Suppressor macrophage treated with lipopolysaccharide for 4 hours (primary cell): Measurements from ENCODE around the gene GALNT3.
A peak's percentile ranks its signal among the peaks of the same experiment; 100 is the strongest.

Experiments used
- DNase-seq: peaks from one replicate; pipeline ENCODE4 v3.0.0-alpha.2; 2020

GALNT3 gene

DNA sequence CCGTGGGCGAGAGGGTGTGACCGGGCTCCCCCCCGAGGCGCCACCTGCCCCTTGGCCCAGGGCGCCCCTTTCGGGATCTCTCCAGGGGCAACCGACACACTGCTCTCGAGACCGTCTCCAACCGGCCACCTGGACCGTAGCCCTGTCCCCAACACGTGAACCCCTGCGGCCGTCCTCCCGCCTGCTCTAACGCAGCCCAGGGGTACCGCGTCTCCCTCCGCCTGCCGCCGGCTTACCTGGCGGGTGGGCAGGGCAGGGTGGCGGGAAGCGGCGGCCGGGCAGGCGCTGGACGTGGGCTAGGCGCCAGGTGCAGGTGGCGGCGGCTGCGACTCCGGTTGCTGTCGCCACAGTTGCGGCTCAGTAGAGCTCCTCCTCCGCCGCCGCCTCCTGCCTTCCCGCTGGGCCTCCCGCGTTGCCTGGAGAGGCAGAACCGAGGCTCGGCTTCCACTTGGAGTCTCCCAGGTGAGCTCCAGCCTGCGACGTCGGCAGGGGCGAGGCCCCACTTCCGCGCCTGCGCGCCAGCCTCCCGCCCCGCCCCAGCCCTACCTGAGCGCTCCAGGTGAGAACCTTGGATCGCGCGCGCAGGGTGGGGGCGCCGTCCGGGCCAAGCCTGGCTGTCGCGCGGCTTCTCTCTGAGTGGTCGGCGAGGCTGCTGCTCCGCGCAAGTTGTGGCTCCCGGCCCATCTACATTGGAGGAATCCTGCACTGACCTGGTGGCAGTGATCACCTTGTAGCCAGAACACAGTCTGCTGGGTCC, at the start of gene GALNT3:
TSS of gene GALNT3 (minus strand) at position 469 of the 757 bp plus-strand sequence. CDS start 23,547 bp downstream, outside the sequence.
- DNase-seq: peak; percentile 14

GRCh38 chr2:165843351-165843750, 49.3 kb upstream of the GALNT3 start:
- DNase-seq: no peak

DNA sequence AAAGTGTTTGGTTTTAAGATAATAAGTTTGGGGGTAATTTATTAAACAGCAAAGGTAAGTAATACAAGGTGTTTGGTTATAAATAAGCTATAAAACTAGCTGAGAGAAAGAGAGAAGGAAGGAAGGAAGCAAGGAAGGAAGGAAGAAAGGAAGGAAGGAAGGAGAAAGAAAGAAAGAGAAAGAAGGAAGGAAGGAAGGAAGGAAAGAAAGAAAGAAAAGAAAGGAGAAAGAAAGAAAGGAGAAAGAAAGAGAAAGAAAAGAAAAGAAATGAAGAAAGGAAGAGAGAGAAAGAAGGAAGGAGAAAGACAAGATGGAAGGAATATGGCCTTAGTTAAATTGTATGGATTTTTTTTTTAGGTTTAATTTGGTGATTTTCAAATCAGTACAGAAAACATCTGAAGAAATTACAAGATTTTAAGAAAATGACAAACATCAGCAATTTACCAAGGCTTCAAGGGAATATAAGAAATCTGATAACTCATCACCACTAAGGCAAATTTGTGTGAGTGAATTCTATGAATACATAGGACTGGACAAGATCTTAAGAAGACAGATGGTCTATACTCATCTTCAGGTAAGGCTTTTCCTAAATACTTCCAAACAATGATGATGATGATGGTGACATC, 46.4 kb upstream of the GALNT3 start:
- no peak for DNase-seq

GRCh38 chr2:165839610-165840009, 45.6 kb upstream of the GALNT3 start:
- no peak for DNase-seq

DNA sequence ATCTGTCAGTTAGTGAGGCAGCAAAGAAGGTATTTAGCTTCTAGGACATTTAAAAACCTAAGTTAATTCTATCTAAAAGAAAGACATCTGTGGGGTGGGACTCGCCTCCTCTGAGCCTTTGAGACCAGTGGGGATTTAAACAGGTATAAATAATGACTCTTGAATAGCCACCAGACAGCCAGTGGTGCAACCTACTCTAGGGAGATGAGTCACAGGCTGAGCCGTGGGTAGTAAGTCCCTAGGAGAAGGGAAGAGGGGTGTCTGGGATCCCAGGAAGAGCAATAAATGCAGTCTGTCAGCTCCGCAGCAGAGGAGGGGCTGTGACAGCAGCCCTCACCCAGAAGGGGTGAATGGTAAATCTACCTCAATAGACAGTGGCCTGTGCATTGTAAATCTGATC, 43.1 kb upstream of the GALNT3 start:
- no peak for DNase-seq

DNA sequence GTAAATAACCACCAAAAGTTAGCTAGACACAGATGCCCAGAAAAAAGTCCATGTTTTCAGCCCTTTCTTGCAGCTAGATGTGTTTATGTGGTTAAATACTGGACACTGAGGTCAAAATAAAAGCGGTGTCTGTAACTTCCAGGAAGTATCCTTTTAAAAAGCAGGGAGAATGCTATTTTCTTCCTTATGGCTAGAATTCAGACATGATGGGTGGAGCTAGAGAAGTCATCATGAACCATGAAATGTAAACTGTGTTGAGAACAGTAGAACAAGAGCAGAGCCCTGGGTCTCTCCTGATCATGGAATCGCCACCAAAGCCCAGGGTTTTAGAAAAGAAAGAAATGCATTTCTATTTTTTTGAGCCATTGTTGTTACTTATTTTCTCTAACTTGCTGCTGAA, 41.3 kb upstream of the GALNT3 start:
- DNase-seq: no peak

- DNase-seq: no peak
Observed at GRCh38 chr2:165833156-165833555, 39.1 kb upstream of the GALNT3 start.

- no peak for DNase-seq
Observed at GRCh38 chr2:165827921-165828276, 33.9 kb upstream of the GALNT3 start.

GRCh38 chr2:165827016-165827920, 33.2 kb upstream of the GALNT3 start:
- no peak for DNase-seq

GRCh38 chr2:165825041-165825440, 31.0 kb upstream of the GALNT3 start:
- DNase-seq: no peak

DNA sequence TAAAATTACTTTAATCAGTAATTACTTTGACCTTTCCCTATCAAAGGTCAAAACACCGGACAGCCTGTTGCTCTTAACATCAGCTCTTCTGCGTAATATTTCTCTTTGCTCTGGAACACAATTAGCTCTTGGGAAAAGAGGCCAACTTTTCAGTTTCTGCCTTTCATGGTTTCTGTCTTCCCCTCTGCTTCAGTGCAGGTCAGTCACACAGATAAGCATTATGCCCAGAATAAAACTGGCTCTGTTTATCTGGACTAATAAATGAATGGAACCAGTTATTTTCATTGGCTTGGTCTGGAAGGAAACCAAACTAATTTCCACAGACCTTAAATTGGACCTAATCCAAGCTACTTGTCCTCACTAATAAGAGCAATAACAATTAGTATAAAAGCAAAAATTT, 26.2 kb upstream of the GALNT3 start:
- no peak for DNase-seq

- DNase-seq: no peak
Observed at GRCh38 chr2:165818920-165819319, 24.9 kb upstream of the GALNT3 start.

DNA sequence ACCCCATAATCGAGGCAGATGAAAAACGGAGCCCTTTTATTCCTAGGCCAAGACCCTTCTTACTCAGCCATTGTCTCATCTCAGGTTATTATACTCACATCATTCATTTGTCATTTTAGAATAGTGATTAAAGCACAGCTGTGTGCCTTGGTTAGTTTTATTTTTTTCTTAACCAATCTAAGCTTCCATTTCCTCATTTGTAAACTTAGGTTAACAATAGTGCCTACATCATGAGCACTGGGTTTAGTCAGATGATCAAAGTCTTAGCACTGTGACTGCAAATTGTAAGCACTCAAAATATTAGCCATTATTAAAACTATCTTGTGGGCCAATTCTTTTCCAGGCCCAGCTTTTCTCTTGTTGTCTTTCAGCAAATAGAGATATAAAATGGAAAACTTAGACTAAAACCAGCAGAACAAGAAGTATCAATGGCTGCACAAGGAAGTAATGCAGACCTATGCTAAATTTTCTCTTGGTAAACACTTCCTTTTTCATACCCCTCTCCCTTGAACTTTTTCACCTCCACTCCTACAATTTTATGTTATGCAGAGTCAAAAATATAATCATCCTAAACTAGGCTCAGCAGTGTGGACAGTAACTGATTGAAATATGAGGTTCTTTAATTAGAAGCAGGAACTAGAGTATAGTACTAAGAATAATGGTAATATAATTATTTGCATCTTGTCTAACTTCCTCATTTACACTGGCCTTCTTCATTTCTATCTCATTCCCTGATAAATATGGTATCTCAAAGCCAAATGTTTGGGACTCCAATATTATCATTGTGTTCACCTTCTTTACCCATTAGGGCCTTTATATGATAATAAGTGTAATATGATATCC, 21.5 kb upstream of the GALNT3 start:
- no peak for DNase-seq

DNA sequence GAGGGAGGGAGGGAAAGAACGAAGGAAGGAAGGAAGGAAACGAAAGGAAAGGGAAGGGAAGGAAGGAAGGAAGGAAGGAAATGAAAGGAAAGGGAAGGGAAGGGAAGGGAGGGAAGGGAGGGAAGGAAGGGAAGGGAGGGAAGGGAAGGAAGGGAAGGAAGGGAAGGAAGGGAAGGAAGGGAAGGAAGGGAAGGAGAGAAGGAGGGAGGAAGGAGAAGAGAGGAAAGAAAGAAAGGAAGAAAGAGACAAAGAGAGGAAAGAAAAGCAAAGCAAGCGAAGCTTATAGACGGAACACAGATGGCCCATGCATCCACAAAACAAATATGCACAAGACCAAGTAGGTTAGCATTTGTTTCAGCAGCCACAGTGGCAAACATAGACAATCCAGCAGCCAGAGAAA, 20.4 kb upstream of the GALNT3 start:
- DNase-seq: no peak

DNA sequence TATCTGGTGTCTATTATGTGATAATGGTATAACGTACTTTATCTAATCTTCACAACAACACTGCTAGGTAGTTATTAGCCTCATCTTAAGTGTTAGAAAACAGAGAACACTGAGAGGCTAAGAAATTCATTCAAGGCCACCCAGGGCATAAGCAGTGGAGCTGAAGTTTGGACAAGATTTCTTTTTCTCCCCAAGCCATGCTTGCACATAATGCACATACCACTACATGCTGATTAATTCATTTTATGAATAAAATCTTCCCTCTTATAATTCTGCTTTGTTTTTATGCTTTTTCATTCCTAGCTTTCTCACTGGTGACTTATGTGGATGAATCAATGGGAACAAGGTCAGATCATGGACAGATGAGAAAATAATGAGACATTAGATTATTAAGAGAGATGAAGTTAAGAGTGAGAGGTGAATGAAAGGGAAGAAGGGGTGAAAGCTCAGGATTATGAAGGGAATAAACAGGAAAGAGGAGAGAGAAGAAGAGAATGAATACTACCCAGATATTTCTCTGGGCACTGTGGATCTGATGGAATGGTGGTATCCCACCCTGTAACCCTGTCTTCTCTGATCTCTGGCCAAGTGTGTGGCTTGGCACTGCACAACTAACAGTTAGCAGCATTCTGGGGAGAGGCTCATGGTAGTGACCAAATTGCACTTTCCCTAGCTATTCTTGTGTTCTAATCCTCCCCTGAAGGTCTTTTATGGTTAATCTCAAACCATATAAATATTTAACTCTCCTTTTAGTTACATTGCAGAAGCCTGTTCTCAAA, 17.7 kb upstream of the GALNT3 start:
- DNase-seq: no peak

DNA sequence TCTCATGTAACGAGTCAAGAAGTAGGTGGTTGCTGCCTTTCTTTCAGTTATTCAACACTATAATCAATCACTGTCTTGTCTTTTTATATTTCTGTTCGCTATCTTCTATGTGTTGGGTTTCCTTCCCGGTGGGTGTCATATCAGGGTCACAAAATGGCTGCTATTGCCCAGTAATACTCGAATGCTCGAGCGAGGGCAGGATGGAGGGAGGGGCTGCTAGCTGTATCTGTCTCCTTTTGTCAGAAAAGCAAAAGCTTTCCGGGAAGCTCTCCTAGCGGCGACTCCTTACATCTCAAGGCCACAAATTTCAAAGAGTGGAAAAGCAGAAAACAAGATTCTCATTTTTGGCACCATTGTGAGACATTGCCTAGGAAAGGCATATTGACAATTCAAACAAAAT, 16.4 kb upstream of the GALNT3 start:
- no peak for DNase-seq

GRCh38 chr2:165804719-165805118, 10.7 kb upstream of the GALNT3 start:
- DNase-seq: no peak

DNA sequence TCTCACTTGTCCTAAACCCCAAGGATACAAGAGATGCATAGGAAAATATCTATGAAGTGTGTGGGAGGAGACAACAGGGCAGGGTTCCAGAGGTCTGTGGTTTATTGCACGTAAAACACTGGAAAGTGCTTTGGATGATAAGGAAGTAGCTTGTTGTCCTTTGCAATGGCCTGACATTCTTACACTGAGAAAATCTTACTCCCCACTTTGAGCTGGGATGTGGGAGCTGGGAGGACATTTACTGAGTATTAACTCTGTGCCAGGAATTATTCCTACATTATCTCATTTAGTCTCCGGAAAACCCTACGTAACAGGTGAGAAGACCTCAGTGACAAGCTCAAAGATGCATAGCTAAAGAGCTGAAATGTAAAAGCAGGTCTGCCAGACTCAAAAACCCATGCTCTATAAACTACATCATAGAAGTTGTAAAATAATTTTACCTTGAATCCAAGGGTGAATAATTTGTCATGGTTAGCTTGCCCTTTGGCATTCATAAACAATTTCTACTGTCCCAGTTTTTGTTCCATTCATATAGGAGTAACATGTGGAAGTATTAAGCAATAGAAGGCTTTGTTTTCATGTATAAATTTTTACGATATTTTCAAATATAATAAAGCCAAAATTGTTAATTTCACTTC, 9.2 kb upstream of the GALNT3 start:
- DNase-seq: no peak

- DNase-seq: no peak
Observed at GRCh38 chr2:165801176-165801575, 7.1 kb upstream of the GALNT3 start.

DNA sequence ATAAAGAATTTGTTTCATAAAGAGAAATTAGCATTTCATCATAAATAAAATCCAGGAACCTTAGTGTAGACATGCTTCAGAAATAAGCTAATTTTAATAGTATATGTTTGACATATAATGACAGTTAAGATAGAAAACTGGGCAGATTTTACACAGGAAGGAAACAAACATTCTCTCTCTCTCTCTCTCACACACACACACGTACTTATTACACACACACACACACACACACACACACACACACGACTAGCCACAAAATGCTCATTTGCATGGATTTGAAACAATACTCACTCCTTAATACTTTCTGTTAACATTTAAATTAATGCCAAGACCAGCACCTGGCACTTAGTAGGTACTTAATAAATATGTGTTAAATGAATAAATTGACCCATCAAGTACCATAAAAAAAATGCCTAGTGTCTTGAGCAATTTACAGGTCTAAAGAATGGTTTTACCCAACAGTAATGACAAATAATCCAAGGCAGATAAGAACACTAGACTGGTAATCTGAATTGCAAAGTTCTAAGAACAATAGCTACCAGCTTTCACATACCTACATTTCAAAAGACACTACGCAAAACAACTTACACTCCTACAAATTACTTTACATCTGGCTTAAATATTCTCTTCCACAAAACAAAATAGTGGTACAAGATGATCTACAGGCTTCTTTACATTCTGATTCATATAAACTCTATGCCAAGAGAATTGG, 2.9 kb upstream of the GALNT3 start:
- DNase-seq: no peak

DNA sequence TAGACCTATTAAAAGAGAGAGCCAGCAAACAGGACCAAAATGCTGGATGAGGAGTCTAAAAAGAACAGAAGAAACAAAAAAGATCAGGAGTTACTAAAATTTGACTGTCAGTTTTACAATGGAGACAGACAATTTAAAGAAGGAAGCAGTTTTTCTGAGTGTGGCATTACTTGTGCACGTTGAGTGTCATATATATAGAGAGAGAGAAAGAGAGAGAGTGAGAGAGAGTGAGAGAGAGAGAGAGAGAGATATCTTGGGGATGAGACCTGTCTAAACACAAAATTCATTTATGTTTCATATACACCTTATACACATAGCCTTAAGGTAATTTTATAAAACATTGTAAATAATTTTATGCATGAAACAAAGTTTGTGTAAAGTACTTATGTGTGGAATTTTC, 2.1 kb upstream of the GALNT3 start:
- DNase-seq: no peak
